Fibroblast of lung (primary cell): Measurements from ENCODE around the gene PIK3R1.

Experiments used
- EZH2 ChIP-seq: IDR thresholded peaks from 2 replicates; pipeline ENCODE4 v1.5.1; 2012; ENCODE audit warnings: low read length, control low read depth, mild to moderate bottlenecking; ENCODE audit errors: missing control alignments
- TF ChIP-seq, protein P1 (sequence below), 2 donors: IDR thresholded peaks in 1 of 2; conservative IDR thresholded peaks in 1 of 2; 1 replicate in 1 of 2; 2 replicates in 1 of 2; pipeline ENCODE4 v1.5.1; 2011 to 2012; ENCODE audit warnings: low read length in 2 of 2, control low read depth in 1 of 2, inconsistent platforms in 1 of 2, low read depth in 1 of 2, mild to moderate bottlenecking in 1 of 2

DNA sequence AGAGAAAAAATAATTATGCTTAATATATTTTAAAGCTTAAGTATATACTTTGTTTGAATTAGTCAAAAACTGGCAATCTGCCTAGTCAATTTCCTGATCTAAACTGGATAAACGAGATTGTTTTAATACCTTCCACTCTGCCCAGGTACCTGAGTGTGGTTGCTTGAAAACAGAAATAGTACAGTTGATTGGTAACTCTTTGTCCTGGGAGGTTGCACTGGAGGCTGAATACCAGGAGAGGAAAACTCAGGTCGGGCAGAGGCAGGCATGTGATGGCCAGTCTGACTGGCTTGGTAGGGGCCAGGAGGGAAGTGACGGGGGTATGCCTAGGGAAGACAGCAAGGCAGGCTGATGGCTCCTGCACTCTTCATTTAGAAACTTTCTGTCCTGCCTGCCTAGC is 80.2 kb downstream of the PIK3R1 start:
- TF ChIP-seq, protein P1, sequence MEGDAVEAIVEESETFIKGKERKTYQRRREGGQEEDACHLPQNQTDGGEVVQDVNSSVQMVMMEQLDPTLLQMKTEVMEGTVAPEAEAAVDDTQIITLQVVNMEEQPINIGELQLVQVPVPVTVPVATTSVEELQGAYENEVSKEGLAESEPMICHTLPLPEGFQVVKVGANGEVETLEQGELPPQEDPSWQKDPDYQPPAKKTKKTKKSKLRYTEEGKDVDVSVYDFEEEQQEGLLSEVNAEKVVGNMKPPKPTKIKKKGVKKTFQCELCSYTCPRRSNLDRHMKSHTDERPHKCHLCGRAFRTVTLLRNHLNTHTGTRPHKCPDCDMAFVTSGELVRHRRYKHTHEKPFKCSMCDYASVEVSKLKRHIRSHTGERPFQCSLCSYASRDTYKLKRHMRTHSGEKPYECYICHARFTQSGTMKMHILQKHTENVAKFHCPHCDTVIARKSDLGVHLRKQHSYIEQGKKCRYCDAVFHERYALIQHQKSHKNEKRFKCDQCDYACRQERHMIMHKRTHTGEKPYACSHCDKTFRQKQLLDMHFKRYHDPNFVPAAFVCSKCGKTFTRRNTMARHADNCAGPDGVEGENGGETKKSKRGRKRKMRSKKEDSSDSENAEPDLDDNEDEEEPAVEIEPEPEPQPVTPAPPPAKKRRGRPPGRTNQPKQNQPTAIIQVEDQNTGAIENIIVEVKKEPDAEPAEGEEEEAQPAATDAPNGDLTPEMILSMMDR (conservative IDR thresholded peaks at IDR 0.05 in 1 of 2, IDR thresholded peaks at IDR 0.05 in 1 of 2; ENCODE audit: low read depth in 1 of 2, low read length in 2 of 2) = no peak
- no peak for TF ChIP-seq EZH2
